Measurements from ENCODE around the gene DLG2.

The DLG2 gene

GRCh38 chr11:83726316-83726715 is 1900.8 kb downstream of the DLG2 start:
- in situ Hi-C loops (cut with MboI; ENCODE audit: low sequenced_read_pairs, unreplicated experiment), result no loop called here
- DNase-seq (ENCODE audit: low spot score), result no peak
- no peak for TF ChIP-seq CTCF (IDR thresholded peaks at IDR 0.05; ENCODE audit: borderline replicate concordance, control extremely low read depth, extremely low read depth, insufficient read depth, missing control alignments)

DNA sequence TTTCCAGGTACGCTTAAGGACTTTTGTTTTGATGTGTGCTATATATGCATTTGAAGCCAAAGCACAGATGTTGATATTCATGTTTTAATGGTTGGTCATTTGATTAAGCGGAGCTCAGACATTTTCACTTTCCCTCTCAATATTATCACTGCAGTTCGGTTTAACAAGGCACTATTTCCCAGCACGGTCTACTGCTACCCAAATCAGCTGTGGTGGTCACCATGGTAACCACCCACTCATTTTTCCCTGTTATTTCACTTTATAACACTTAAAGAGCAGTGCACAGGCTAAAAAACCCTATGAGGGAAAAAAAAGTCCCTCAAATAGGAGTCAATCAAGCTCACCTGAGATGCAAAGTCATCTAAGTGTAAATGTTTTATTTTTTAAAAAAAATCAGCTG is 1901.4 kb downstream of the DLG2 start:
- peak; percentile 22 for DNase-seq (ENCODE audit: low spot score)
- in situ Hi-C loops (cut with MboI; ENCODE audit: low sequenced_read_pairs, unreplicated experiment), result no loop called here
- no peak for TF ChIP-seq CTCF (IDR thresholded peaks at IDR 0.05; ENCODE audit: borderline replicate concordance, control extremely low read depth, extremely low read depth, insufficient read depth, missing control alignments)

GRCh38 chr11:83725269-83725560 is 1901.9 kb downstream of the DLG2 start:
- in situ Hi-C loops (cut with MboI; ENCODE audit: low sequenced_read_pairs, unreplicated experiment), result no loop called here
- no peak for TF ChIP-seq CTCF (IDR thresholded peaks at IDR 0.05; ENCODE audit: borderline replicate concordance, control extremely low read depth, extremely low read depth, insufficient read depth, missing control alignments)

DNA sequence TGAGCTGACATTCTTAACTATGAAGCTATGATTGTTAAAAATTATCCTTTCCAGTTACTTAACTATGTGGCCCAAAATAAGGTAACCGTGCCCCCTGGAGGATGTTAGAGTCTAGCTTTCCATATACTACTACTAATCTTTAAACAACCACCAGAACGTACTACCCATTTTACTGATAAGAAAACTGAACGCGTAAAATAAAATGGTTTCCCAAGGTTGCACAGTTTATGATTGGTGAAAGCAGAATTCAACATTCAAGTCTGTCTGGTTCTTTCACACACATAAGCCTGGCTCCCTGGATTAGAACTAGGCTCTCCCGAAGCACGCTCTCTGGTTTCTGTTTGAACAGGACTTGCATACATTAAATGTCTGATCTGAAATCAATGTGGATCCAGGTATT is 1903.1 kb downstream of the DLG2 start:
- DNase-seq (ENCODE audit: low spot score), result peak; percentile 30
- in situ Hi-C loops (cut with MboI; ENCODE audit: low sequenced_read_pairs, unreplicated experiment), result no loop called here
- peak; percentile 27 for TF ChIP-seq CTCF (IDR thresholded peaks at IDR 0.05; ENCODE audit: borderline replicate concordance, control extremely low read depth, extremely low read depth, insufficient read depth, missing control alignments)

More at GRCh38 chr11:83725269-83725560, 1901.9 kb downstream of the DLG2 start:
- DNase-seq (ENCODE audit: low spot score), result no peak

DNA sequence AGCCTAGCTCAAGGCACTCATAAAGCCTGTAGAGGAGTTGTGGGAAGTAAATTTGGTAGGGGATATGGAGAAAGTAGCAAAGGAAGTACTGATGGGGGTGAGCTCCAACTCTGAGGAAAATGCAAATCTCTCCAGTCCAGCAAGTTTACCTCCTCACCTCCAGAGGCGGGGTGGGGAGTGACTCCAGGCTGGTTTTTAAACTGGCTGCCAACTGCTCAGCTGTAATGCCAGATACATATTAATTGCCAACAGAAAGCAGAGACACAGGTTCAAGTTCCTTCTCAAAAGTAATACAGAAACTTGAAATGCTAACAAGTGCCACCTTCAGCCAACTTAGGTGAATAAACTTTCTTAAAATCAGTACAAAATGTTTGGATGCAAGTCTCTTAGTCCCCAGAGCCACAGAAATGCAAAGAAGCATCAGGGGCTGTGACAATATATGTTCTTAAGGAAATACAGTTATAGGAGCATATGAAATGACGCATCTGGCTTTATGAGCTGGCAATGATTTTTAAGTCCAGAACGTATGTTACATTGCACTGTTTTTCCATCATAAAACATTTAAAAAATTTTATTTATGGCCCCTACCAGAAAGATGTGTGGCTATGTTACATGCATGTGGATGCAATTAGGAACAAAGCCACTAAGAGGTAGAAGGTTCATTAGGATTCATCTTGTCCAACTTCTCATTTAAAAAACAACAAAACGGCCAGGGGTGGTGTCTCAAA is 1904.6 kb downstream of the DLG2 start:
- no peak for TF ChIP-seq CTCF (IDR thresholded peaks at IDR 0.05; ENCODE audit: borderline replicate concordance, control extremely low read depth, extremely low read depth, insufficient read depth, missing control alignments)
- in situ Hi-C loops (cut with MboI; ENCODE audit: low sequenced_read_pairs, unreplicated experiment), result no loop called here
- no peak for DNase-seq (ENCODE audit: low spot score)

DNA sequence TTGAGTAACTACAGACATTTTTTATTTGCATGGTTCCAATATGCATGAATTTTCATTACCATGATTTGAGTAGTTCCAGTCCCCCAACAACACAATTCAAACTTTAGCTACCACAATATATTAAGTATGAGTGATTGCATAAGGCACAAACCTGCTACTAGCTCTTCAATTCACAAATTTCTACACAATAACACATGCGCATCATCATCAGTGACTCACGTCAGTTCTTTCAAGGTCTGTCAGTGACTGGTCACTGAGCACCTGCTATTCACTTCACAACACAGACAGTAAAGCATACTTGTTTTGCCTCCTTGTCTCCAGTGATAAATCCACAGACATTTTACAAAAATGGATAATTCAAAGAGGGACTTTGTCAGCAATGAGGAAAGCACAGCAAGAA is 1905.9 kb downstream of the DLG2 start:
- in situ Hi-C loops (cut with MboI; ENCODE audit: low sequenced_read_pairs, unreplicated experiment), result no loop called here
- TF ChIP-seq CTCF (IDR thresholded peaks at IDR 0.05; ENCODE audit: borderline replicate concordance, control extremely low read depth, extremely low read depth, insufficient read depth, missing control alignments), result no peak
- DNase-seq (ENCODE audit: low spot score), result no peak
